Measurements from ENCODE around the gene IQGAP2. TPM values are rescaled to one million over a fixed set of nuclear protein-coding genes. Genes with fewer than 3 reads are reported as not detected.
A peak's percentile ranks its signal among the peaks of the same experiment; 100 is the strongest.
"Not testable (repeated sequence)": the region's sequence is repeated elsewhere in the genome, so short reads cannot be mapped to it uniquely, and the experiment has no call there.

IQGAP2 gene
- polyA plus RNA-seq, 1 donor (not counting 4 experiments of a cell fraction or from before 2014, with no cell fraction given), result 0.14 TPM

GRCh38 chr5:76517334-76517733 is 114.2 kb downstream of the IQGAP2 start:
- peaks cover 7% of the 10 kb centered on the region for H3K4me1 ChIP-seq (ENCODE audit: control insufficient read depth, extremely low read depth, insufficient read depth, low read length)
- H3K4me3 ChIP-seq (ENCODE audit: control insufficient read depth in 2 of 3, extremely low read depth in 1 of 3, insufficient read depth in 2 of 3, low read depth in 1 of 3, low read length in 3 of 3), result no peak overlapping the region
- no peaks in the 10 kb centered on the region for H3K79me2 ChIP-seq (ENCODE audit: control insufficient read depth, insufficient read depth, low read length)
- no peak overlapping the region for H2AFZ ChIP-seq (ENCODE audit: control insufficient read depth, low read length)
- H3K27ac ChIP-seq (ENCODE audit: control insufficient read depth, insufficient read depth, low read length), result no peak overlapping the region
- H3K9me1 ChIP-seq (ENCODE audit: control insufficient read depth, extremely low read depth, insufficient read depth, low read length), result no peaks in the 10 kb centered on the region
- no peak for DNase-seq (ENCODE audit: low read depth, low spot score)
- no peaks in the 10 kb centered on the region for H3K36me3 ChIP-seq (ENCODE audit: control insufficient read depth in 2 of 2, extremely low read depth in 1 of 2, insufficient read depth in 2 of 2, low read length in 2 of 2)
- dilution Hi-C loops (cut with MboI; ENCODE audit: extremely low pct_ligation_motif_present, low sequenced_read_pairs), result no loop called here
- H3K27me3 ChIP-seq (ENCODE audit: control insufficient read depth, extremely low read depth, insufficient read depth, low read length), result no peaks in the 10 kb centered on the region
- no peaks in the 10 kb centered on the region for H4K20me1 ChIP-seq (ENCODE audit: control insufficient read depth, extremely low read depth, insufficient read depth, low read length)
- FAIRE-seq, result no peak
- no peak for TF ChIP-seq CTCF (optimal IDR thresholded peaks at IDR 0.05 in 1 of 3, IDR thresholded peaks at IDR 0.05 in 1 of 3, conservative IDR thresholded peaks at IDR 0.05 in 1 of 3; ENCODE audit: extremely low read depth in 1 of 3, insufficient read depth in 2 of 3, low read length in 3 of 3)
- TF ChIP-seq EZH2 (IDR thresholded peaks at IDR 0.05; ENCODE audit: low read length), result no peak
- no peak overlapping the region for H3K9ac ChIP-seq (ENCODE audit: control insufficient read depth, extremely low read depth, insufficient read depth, low read length)
- no peaks in the 10 kb centered on the region for H3K9me3 ChIP-seq (ENCODE audit: control insufficient read depth, low read depth, low read length)
- H3K4me2 ChIP-seq (ENCODE audit: control insufficient read depth, extremely low read depth, insufficient read depth, low read depth, low read length), result no peak overlapping the region

- H3K9ac ChIP-seq (ENCODE audit: control insufficient read depth, extremely low read depth, insufficient read depth, low read length); H3K36me3 ChIP-seq (ENCODE audit: control insufficient read depth in 2 of 2, extremely low read depth in 1 of 2, insufficient read depth in 2 of 2, low read length in 2 of 2); H3K79me2 ChIP-seq (ENCODE audit: control insufficient read depth, insufficient read depth, low read length); H3K4me2 ChIP-seq (ENCODE audit: control insufficient read depth, extremely low read depth, insufficient read depth, low read depth, low read length); H3K27me3 ChIP-seq (ENCODE audit: control insufficient read depth, extremely low read depth, insufficient read depth, low read length); H4K20me1 ChIP-seq (ENCODE audit: control insufficient read depth, extremely low read depth, insufficient read depth, low read length); H2AFZ ChIP-seq (ENCODE audit: control insufficient read depth, low read length); H3K4me1 ChIP-seq (ENCODE audit: control insufficient read depth, extremely low read depth, insufficient read depth, low read length); H3K27ac ChIP-seq (ENCODE audit: control insufficient read depth, insufficient read depth, low read length); dilution Hi-C loops (cut with MboI; ENCODE audit: extremely low pct_ligation_motif_present, low sequenced_read_pairs); H3K9me3 ChIP-seq (ENCODE audit: control insufficient read depth, low read depth, low read length); FAIRE-seq; H3K4me3 ChIP-seq (ENCODE audit: control insufficient read depth in 2 of 3, extremely low read depth in 1 of 3, insufficient read depth in 2 of 3, low read depth in 1 of 3, low read length in 3 of 3); H3K9me1 ChIP-seq (ENCODE audit: control insufficient read depth, extremely low read depth, insufficient read depth, low read length); DNase-seq (ENCODE audit: low read depth, low spot score): not testable (repeated sequence)
These were observed 115.2 kb downstream of the IQGAP2 start for GRCh38 chr5:76518246-76518645.

- no peak overlapping the region for H3K27ac ChIP-seq (ENCODE audit: control insufficient read depth, insufficient read depth, low read length)
- FAIRE-seq, result peak; percentile 55
- peaks cover 9% of the 10 kb centered on the region for H3K4me1 ChIP-seq (ENCODE audit: control insufficient read depth, extremely low read depth, insufficient read depth, low read length)
- no peak overlapping the region for H3K4me2 ChIP-seq (ENCODE audit: control insufficient read depth, extremely low read depth, insufficient read depth, low read depth, low read length)
- DNase-seq (ENCODE audit: low read depth, low spot score), result no peak
- dilution Hi-C loops (cut with MboI; ENCODE audit: extremely low pct_ligation_motif_present, low sequenced_read_pairs), result no loop called here
- no peaks in the 10 kb centered on the region for H3K9me1 ChIP-seq (ENCODE audit: control insufficient read depth, extremely low read depth, insufficient read depth, low read length)
- TF ChIP-seq CTCF (optimal IDR thresholded peaks at IDR 0.05 in 1 of 3, IDR thresholded peaks at IDR 0.05 in 1 of 3, conservative IDR thresholded peaks at IDR 0.05 in 1 of 3; ENCODE audit: extremely low read depth in 1 of 3, insufficient read depth in 2 of 3, low read length in 3 of 3), result no peak
- no peaks in the 10 kb centered on the region for H3K9me3 ChIP-seq (ENCODE audit: control insufficient read depth, low read depth, low read length)
- H3K4me3 ChIP-seq (ENCODE audit: control insufficient read depth in 2 of 3, extremely low read depth in 1 of 3, insufficient read depth in 2 of 3, low read depth in 1 of 3, low read length in 3 of 3), result no peak overlapping the region
- H3K9ac ChIP-seq (ENCODE audit: control insufficient read depth, extremely low read depth, insufficient read depth, low read length), result no peak overlapping the region
- no peaks in the 10 kb centered on the region for H3K36me3 ChIP-seq (ENCODE audit: control insufficient read depth in 2 of 2, extremely low read depth in 1 of 2, insufficient read depth in 2 of 2, low read length in 2 of 2)
- no peaks in the 10 kb centered on the region for H3K79me2 ChIP-seq (ENCODE audit: control insufficient read depth, insufficient read depth, low read length)
- no peaks in the 10 kb centered on the region for H3K27me3 ChIP-seq (ENCODE audit: control insufficient read depth, extremely low read depth, insufficient read depth, low read length)
- H4K20me1 ChIP-seq (ENCODE audit: control insufficient read depth, extremely low read depth, insufficient read depth, low read length), result no peaks in the 10 kb centered on the region
- H2AFZ ChIP-seq (ENCODE audit: control insufficient read depth, low read length), result peak overlapping the region; percentile 45
These were observed 118.2 kb downstream of the IQGAP2 start for GRCh38 chr5:76521240-76521758.

Data from keratinocyte (primary cell).